GM21825 (cell line): ENCODE data around the gene SPC24.
"Not testable (repeated sequence)": the region's sequence is repeated elsewhere in the genome, so short reads cannot be mapped to it uniquely, and the experiment has no call there.

Experiments
- ATAC-seq: cut with Tn5 transposase; IDR thresholded peaks from one replicate; pipeline ENCODE4 v1.9.1; 2021; ENCODE audit warnings: mild to moderate bottlenecking, moderate library complexity; ENCODE audit not compliant: unreplicated experiment

Gene SPC24

DNA sequence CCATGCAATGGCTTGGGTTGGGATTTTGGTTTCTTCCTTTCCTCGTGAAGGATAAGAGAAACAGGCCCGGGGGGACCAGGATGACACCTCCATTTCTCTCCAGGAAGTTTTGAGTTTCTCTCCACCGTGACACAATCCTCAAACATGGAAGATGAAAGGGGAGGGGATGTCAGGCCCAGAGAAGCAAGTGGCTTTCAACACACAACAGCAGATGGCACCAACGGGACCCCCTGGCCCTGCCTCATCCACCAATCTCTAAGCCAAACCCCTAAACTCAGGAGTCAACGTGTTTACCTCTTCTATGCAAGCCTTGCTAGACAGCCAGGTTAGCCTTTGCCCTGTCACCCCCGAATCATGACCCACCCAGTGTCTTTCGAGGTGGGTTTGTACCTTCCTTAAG, 24.1 kb downstream of the SPC24 start:
- ATAC-seq, result no peak

DNA sequence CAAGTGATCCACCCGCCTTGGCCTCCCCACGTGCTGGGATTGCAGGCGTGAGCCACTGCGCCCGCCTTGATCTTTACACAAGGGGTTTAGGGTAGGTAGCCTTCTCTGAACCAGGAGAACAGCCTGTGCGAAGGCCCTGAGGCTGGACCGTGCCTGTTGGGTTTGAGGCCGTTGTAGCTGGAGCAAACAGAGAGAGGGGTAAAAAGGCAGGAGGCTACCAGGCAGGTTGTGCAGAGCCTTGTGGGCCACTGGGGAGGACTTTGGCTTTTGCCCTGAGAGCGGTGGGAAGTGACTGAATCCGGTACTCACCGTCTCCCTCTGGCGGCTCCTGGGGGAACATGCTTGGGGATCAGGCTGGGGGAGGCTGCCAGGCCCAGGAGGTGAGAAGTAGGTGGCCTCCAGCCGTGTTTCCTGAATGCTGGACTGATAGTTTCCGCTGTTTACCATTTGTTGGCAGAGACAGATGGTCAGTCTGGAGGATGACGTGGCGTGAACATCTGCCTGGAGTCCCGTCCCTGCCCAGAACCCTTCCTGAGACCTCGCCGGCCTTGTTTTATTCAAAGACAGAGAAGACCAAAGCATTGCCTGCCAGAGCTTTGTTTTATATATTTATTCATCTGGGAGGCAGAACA, 24.6 kb downstream of the SPC24 start:
- no peak for ATAC-seq

DNA sequence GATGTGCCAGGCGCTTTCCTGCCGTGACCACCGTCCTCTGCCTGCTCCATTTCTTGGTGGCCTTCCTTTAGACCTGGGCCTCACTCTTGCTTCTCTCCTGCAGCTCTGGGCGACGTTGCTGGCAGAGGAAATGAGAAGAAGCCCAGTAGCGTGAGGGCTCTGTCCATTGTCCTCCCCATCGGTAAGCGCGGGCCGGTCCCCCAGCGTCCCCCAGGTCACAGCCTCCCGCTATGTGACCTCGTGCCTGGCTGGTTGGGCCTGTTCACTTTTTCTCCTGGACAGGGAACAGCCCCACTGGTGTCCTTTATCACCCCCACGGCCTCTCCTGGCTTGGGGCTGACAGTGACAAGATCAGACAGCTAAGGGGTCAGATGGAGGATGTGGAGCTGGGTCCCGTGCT, 27.7 kb downstream of the SPC24 start:
- no peak for ATAC-seq

- ATAC-seq, result no peak
These were observed 29.4 kb downstream of the SPC24 start for GRCh38 chr19:11125994-11126685.

DNA sequence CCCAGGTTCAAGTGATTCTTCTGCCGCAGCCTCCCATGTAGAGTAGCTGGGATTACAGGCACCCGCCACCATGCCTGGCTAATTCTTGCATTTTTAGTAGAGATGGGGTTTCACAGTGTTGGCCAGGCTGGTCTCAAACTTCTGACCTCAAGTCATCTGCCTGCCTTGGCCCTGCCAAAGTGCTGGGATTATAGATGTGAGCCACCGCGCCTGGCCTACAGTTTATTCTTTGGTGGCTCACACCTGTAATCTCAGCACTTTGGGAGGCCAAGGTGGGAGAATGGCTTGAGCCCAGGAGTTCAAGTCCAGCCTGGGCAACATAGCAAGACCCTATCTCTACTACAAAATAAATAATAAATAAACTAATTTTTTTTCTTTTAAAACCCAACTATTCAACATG, 31.4 kb downstream of the SPC24 start:
- not testable (repeated sequence) for ATAC-seq

DNA sequence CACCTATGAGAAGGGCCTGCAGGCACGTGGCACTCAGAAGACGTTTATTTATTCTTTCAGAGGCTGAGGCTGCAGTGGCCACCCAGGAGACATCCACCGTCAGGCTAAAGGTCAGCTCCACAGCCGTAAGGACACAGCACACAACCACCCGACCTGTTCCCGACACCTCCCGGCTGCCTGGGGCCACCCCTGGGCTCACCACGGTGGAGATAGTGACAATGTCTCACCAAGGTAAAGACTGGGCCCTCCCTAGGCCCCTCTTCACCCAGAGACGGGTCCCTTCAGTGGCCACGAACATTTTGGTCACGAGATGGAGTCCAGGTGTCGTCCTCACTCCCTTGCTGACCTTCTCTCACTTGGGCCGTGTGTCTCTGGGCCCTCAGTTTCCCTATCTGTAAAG, 32.5 kb downstream of the SPC24 start:
- ATAC-seq, result no peak

GRCh38 chr19:11121963-11122362, 33.6 kb downstream of the SPC24 start:
- not testable (repeated sequence) for ATAC-seq

- ATAC-seq, result no peak
These were observed 39.1 kb downstream of the SPC24 start for GRCh38 chr19:11116507-11116906.

GRCh38 chr19:11115895-11116446, 39.6 kb downstream of the SPC24 start:
- ATAC-seq, result no peak

DNA sequence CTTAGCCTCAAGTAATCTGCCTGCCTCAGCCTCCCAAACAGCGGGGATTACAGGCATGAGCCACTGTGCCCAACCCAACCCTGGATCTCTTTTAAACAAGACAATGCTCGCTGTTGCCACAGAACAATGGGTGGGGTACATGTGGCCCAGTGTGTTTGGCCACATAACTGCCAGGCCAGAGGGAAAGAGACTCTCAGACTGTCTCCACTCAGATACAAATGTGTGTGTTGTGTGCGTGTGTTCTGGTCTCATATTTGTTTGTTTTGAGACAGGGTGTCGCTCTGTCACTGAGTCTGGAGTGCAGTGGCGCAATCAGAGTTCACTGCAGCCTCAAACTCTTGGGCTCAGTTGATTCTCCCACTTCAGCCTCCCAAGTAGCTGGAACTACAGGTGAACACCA, 40.5 kb downstream of the SPC24 start:
- no peak for ATAC-seq

DNA sequence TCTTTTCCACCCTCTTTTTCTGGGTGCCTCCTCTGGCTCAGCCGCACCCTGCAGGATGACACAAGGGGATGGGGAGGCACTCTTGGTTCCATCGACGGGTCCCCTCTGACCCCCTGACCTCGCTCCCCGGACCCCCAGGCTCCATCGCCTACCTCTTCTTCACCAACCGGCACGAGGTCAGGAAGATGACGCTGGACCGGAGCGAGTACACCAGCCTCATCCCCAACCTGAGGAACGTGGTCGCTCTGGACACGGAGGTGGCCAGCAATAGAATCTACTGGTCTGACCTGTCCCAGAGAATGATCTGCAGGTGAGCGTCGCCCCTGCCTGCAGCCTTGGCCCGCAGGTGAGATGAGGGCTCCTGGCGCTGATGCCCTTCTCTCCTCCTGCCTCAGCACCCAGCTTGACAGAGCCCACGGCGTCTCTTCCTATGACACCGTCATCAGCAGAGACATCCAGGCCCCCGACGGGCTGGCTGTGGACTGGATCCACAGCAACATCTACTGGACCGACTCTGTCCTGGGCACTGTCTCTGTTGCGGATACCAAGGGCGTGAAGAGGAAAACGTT, 42.4 kb downstream of the SPC24 start:
- no peak for ATAC-seq

DNA sequence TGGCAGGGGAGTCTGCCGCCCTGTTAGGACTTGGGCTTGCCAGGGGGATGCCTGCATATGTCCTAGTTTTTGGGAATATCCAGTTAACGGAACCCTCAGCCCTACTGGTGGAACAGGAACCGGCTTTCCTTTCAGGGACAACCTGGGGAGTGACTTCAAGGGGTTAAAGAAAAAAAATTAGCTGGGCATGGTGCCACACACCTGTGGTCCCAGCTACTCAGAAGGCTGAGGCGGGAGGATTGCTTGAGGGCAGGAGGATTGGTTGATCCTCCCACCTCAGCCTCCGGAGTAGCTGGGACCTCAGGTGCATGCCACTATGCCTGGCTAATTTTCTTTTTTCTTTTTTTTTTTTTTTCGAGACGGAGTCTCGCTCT, 43.8 kb downstream of the SPC24 start:
- ATAC-seq, result no peak

GRCh38 chr19:11111117-11111770, 44.3 kb downstream of the SPC24 start:
- ATAC-seq, result no peak

- ATAC-seq, result no peak
These were observed 46.8 kb downstream of the SPC24 start for GRCh38 chr19:11108746-11109145.

DNA sequence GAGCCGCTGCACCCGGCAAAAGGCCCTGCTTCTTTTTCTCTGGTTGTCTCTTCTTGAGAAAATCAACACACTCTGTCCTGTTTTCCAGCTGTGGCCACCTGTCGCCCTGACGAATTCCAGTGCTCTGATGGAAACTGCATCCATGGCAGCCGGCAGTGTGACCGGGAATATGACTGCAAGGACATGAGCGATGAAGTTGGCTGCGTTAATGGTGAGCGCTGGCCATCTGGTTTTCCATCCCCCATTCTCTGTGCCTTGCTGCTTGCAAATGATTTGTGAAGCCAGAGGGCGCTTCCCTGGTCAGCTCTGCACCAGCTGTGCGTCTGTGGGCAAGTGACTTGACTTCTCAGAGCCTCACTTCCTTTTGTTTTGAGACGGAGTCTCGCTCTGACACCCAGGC, 49.1 kb downstream of the SPC24 start:
- ATAC-seq, result no peak

DNA sequence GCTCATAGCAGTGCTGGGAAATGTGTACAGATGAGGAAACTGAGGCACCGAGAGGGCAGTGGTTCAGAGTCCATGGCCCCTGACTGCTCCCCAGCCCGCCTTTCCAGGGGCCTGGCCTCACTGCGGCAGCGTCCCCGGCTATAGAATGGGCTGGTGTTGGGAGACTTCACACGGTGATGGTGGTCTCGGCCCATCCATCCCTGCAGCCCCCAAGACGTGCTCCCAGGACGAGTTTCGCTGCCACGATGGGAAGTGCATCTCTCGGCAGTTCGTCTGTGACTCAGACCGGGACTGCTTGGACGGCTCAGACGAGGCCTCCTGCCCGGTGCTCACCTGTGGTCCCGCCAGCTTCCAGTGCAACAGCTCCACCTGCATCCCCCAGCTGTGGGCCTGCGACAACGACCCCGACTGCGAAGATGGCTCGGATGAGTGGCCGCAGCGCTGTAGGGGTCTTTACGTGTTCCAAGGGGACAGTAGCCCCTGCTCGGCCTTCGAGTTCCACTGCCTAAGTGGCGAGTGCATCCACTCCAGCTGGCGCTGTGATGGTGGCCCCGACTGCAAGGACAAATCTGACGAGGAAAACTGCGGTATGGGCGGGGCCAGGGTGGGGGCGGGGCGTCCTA, 50.5 kb downstream of the SPC24 start:
- no peak for ATAC-seq

DNA sequence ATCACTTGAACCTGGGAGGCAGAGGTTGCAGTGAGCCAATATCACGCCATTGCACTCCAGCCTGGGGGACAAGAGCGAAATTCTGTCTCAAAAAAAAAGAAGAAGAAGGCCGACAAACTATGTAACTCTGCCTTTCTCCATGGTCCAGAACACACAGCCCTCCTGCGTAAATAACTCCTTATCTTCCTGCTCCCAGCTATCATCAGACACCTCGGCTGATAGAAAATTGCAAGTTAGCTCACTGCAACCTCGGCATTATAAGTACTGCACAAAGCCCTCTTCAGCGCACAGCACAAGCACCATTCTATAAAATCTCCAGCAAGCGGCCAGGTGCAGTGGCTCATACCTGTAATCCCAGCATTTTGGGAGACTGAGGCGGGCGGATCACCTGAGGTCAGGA, 51.9 kb downstream of the SPC24 start:
- ATAC-seq, result not testable (repeated sequence)

GRCh38 chr19:11102944-11103343, 52.6 kb downstream of the SPC24 start:
- ATAC-seq, result no peak

GRCh38 chr19:11101057-11101456, 54.5 kb downstream of the SPC24 start:
- ATAC-seq, result no peak

DNA sequence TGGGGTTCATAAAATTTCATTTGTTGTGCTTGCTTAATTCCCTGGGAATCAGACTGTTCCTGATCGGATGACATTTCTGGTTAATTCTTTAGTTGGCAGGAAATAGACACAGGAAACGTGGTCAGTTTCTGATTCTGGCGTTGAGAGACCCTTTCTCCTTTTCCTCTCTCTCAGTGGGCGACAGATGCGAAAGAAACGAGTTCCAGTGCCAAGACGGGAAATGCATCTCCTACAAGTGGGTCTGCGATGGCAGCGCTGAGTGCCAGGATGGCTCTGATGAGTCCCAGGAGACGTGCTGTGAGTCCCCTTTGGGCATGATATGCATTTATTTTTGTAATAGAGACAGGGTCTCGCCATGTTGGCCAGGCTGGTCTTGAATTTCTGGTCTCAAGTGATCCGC, 55.5 kb downstream of the SPC24 start:
- no peak for ATAC-seq

GRCh38 chr19:11098861-11099260, 56.7 kb downstream of the SPC24 start:
- ATAC-seq, result no peak
